ENCODE results near the gene OR2T35. TPM values are rescaled to one million over a fixed set of nuclear protein-coding genes. Genes with fewer than 3 reads are reported as not detected.

OR2T35 gene
- total and polyA plus RNA-seq, 2 of the 13 experiments (the other 11 are each of a cell fraction or from before 2014, with no cell fraction given), result not detected

DNA sequence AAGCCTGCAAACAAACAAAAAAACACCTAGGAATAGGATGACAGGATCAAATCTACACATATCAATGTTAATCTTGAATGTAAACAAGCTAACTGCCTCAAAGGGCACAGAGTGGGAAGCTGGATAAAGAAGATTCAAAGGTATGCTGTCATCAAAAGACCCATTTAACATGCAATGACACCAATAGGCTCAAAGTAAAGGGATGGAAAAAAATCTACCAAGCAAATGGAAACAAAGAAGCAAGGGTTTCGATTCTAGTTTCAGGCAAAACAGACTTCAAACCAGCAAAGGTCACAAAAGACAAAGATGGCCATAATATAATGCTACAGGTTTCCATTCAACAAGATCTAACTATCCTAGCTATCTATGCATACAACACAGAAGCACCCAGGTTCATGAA is 31.3 kb downstream of the OR2T35 start:
- intact Hi-C loops (cut with micrococcal nuclease; ENCODE audit: unreplicated experiment), result no loop called here
- Histone ChIP-seq H3K27me3 (ENCODE audit: control insufficient read depth in 1 of 2, insufficient read depth in 2 of 2, low read length in 2 of 2) (no peaks in the 10 kb centered on the region), H3K4me3 (replicated peaks in 1 of 3; ENCODE audit: insufficient read depth in 1 of 3, low read depth in 2 of 3, low read length in 3 of 3) (no peak overlapping the region), H3K36me3 (replicated peaks in 1 of 2; ENCODE audit: control insufficient read depth in 1 of 2, insufficient read depth in 2 of 2, low read length in 2 of 2) (no peaks in the 10 kb centered on the region), H2AFZ (ENCODE audit: low read length) (no peak overlapping the region), H3K27ac (ENCODE audit: extremely low read length, insufficient read depth, low read length) (no peak overlapping the region), H3K4me1 (ENCODE audit: insufficient read depth, low read length) (no peaks in the 10 kb centered on the region), H3K79me2 (ENCODE audit: insufficient read depth, low read length) (no peaks in the 10 kb centered on the region), H3K9ac (ENCODE audit: insufficient read depth, low read depth, low read length) (no peak overlapping the region), H3K9me3 (ENCODE audit: low read length) (no peaks in the 10 kb centered on the region), H4K20me1 (ENCODE audit: insufficient read depth, low read length) (no peaks in the 10 kb centered on the region), H3K4me2 (ENCODE audit: low read depth, low read length) (no peak overlapping the region)
- no peak for DNase-seq (ENCODE audit: low spot score)
- in situ Hi-C loops (cut with HindIII; ENCODE audit: extremely low pct_ligation_motif_present, low pct_unique_long_range_greater_than_20kb), result no loop called here
- ChIA-PET POLR2A (no interaction called here), CTCF (ENCODE audit: low intra/inter-chr PET ratio, low total read pairs) (no interaction called here)
- WGBS (ENCODE audit: low lambda C conversion rate), result 0% methylated on average over 1 of the region's 1 CpG
- no peak for TF ChIP-seq ARID2 (CRISPR knock-in tag; IDR thresholded peaks at IDR 0.05; ENCODE audit: borderline replicate concordance)
- no peak for TF ChIP-seq HES4 (CRISPR knock-in tag; IDR thresholded peaks at IDR 0.05; ENCODE audit: borderline replicate concordance)
- no peak for TF ChIP-seq ZNF3 (CRISPR knock-in tag; IDR thresholded peaks at IDR 0.05)
- TF ChIP-seq RBFOX2 (IDR thresholded peaks at IDR 0.05; ENCODE audit: low read depth, low read length), result no peak
- TF ChIP-seq, protein P1, sequence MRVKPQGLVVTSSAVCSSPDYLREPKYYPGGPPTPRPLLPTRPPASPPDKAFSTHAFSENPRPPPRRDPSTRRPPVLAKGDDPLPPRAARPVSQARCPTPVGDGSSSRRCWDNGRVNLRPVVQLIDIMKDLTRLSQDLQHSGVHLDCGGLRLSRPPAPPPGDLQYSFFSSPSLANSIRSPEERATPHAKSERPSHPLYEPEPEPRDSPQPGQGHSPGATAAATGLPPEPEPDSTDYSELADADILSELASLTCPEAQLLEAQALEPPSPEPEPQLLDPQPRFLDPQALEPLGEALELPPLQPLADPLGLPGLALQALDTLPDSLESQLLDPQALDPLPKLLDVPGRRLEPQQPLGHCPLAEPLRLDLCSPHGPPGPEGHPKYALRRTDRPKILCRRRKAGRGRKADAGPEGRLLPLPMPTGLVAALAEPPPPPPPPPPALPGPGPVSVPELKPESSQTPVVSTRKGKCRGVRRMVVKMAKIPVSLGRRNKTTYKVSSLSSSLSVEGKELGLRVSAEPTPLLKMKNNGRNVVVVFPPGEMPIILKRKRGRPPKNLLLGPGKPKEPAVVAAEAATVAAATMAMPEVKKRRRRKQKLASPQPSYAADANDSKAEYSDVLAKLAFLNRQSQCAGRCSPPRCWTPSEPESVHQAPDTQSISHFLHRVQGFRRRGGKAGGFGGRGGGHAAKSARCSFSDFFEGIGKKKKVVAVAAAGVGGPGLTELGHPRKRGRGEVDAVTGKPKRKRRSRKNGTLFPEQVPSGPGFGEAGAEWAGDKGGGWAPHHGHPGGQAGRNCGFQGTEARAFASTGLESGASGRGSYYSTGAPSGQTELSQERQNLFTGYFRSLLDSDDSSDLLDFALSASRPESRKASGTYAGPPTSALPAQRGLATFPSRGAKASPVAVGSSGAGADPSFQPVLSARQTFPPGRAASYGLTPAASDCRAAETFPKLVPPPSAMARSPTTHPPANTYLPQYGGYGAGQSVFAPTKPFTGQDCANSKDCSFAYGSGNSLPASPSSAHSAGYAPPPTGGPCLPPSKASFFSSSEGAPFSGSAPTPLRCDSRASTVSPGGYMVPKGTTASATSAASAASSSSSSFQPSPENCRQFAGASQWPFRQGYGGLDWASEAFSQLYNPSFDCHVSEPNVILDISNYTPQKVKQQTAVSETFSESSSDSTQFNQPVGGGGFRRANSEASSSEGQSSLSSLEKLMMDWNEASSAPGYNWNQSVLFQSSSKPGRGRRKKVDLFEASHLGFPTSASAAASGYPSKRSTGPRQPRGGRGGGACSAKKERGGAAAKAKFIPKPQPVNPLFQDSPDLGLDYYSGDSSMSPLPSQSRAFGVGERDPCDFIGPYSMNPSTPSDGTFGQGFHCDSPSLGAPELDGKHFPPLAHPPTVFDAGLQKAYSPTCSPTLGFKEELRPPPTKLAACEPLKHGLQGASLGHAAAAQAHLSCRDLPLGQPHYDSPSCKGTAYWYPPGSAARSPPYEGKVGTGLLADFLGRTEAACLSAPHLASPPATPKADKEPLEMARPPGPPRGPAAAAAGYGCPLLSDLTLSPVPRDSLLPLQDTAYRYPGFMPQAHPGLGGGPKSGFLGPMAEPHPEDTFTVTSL (CRISPR knock-in tag; IDR thresholded peaks at IDR 0.05; ENCODE audit: borderline replicate concordance), result no peak
- no peak for TF ChIP-seq POLR2AphosphoS5 (IDR thresholded peaks at IDR 0.05; ENCODE audit: low read depth, low read length)
- no peak for TF ChIP-seq ZNF567 (CRISPR knock-in tag; IDR thresholded peaks at IDR 0.05; ENCODE audit: borderline replicate concordance)
- TF ChIP-seq ZNF292 (CRISPR knock-in tag; IDR thresholded peaks at IDR 0.05; ENCODE audit: borderline replicate concordance, low read depth), result no peak
- no peak for TF ChIP-seq ZNF143 (CRISPR knock-in tag; IDR thresholded peaks at IDR 0.05)
- no peak for TF ChIP-seq ZNF709 (CRISPR knock-in tag; IDR thresholded peaks at IDR 0.05)
- TF ChIP-seq ZNF652 (CRISPR knock-in tag; IDR thresholded peaks at IDR 0.05; ENCODE audit: borderline replicate concordance, low read depth), result no peak
- TF ChIP-seq ZNF12 (CRISPR knock-in tag; IDR thresholded peaks at IDR 0.05), result no peak
- no peak for ATAC-seq
- BruUV-seq (replicated peaks), result no TSS peak
- no peak for FAIRE-seq
